ENCODE data around the gene ACOXL.

DNA sequence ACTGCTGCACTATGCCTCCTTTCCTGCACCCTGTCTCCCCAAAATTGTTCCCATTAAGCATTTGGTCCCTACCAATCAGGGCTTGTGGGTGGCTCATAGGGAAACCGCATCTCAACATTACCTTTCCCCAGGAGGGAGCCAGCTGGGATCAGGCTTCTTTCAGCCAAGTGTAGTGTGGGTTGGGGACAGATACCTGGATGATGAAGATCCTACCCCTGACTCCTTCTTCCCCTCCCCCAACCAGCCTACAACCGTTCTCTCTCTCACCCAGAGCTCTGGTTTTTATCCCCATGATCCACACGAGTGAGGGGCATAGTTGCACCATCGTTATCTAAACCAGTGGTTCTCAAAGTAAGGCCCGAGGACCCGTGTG is 40.0 kb downstream of the ACOXL start:
- no peak for TF ChIP-seq ZNF843 (tag by site-specific recombination; IDR thresholded peaks at IDR 0.05)
- TF ChIP-seq, protein P1, sequence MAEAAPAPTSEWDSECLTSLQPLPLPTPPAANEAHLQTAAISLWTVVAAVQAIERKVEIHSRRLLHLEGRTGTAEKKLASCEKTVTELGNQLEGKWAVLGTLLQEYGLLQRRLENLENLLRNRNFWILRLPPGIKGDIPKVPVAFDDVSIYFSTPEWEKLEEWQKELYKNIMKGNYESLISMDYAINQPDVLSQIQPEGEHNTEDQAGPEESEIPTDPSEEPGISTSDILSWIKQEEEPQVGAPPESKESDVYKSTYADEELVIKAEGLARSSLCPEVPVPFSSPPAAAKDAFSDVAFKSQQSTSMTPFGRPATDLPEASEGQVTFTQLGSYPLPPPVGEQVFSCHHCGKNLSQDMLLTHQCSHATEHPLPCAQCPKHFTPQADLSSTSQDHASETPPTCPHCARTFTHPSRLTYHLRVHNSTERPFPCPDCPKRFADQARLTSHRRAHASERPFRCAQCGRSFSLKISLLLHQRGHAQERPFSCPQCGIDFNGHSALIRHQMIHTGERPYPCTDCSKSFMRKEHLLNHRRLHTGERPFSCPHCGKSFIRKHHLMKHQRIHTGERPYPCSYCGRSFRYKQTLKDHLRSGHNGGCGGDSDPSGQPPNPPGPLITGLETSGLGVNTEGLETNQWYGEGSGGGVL (tag by site-specific recombination; IDR thresholded peaks at IDR 0.05), result no peak
- TF ChIP-seq KLF1 (tag by site-specific recombination; IDR thresholded peaks at IDR 0.05), result no peak

All from HEK293 (cell line).